H1 (cell line): Measurements from ENCODE around the gene NPY5R. TPM values are rescaled to one million over a fixed set of nuclear protein-coding genes. Genes with fewer than 3 reads are reported as not detected.

Experiments used
- ASH2L ChIP-seq: fragments of 200-600, 300-600 bp; sonication (generic); IDR thresholded peaks from one replicate; pipeline ENCODE4 v1.7.1; 2017; ENCODE audit warnings: low read length
- EZH2 ChIP-seq: fragments of 200-600 bp; sonication (generic); IDR thresholded peaks from 2 replicates; pipeline ENCODE4 v1.7.1; 2012; ENCODE audit warnings: low read depth, mild to moderate bottlenecking, moderate library complexity, low read length, inconsistent platforms; ENCODE audit not compliant: severe bottlenecking
- HDAC2 ChIP-seq, 2 experiments: fragments of 300-600 bp in 1 of 2; sonication (generic) in 1 of 2; IDR thresholded peaks; 2 replicates each; pipeline ENCODE4 v1.6.1; 2011 to 2012; ENCODE audit warnings: low read depth in 2 of 2, low read length in 2 of 2, mild to moderate bottlenecking in 2 of 2, moderate library complexity in 2 of 2, borderline replicate concordance in 1 of 2, inconsistent platforms in 1 of 2
- RAD21 ChIP-seq, 2 experiments: IDR thresholded peaks in 1 of 2; conservative IDR thresholded peaks in 1 of 2; 2 replicates each; pipeline ENCODE4 v1.6.1; 2011; ENCODE audit warnings: low read depth in 2 of 2, low read length in 2 of 2, improper control_type of control experiment in 1 of 2, inconsistent platforms in 1 of 2, mild to moderate bottlenecking in 1 of 2, moderate library complexity in 1 of 2
- RNF2 ChIP-seq: fragments of 200-900, 300-1000 bp; sonication (generic); IDR thresholded peaks from 2 replicates; pipeline ENCODE4 v1.7.1; 2016; ENCODE audit warnings: borderline replicate concordance, low read depth, mild to moderate bottlenecking, antibody characterized with exemption, low read length; ENCODE audit not compliant: poor library complexity, severe bottlenecking; ENCODE audit errors: missing control alignments
- SP1 ChIP-seq: IDR thresholded peaks from 2 replicates; pipeline ENCODE4 v1.6.1; 2011; ENCODE audit warnings: low read depth, low read length
- SUZ12 ChIP-seq: fragments of 200-600 bp; sonication (generic); IDR thresholded peaks from 2 replicates; pipeline ENCODE4 v1.6.1; 2012; ENCODE audit warnings: mild to moderate bottlenecking, inconsistent platforms, low read length, moderate library complexity, mixed read lengths
- TBP ChIP-seq: IDR thresholded peaks from 2 replicates; pipeline ENCODE4 v1.6.1; 2011; ENCODE audit warnings: low read depth, low read length, improper control_type of control experiment
- polyA plus RNA-seq, 7 experiments: library from polyadenylated mRNA; depleted of rRNA in 3 of 7; stranded (reverse) in 5 of 7; unstranded in 2 of 7; fragments of >200 nt in 5 of 7; fragments of 200-250 nt in 2 of 7; gene quantifications; 1 replicate in 5 of 7; 2 replicates in 1 of 7; 4 replicates in 1 of 7; pipeline versions ENCODE4 v1.2.1 to v1.2.3, GENCODE V29; 2011 to 2013; ENCODE audit warnings: missing spikeins in 2 of 7, mixed read lengths in 2 of 7
- total RNA-seq: library from RNA; stranded (reverse); fragmentation: NEBNext Ultra II Directional; extraction: Animal tissue kit (Norgen Biotek cat#: 25700); gene quantifications from 2 replicates; pipeline ENCODE4 v1.2.1, GENCODE V29; 2021
- TF ChIP-seq, protein P1 (sequence below): IDR thresholded peaks from 2 replicates; pipeline ENCODE4 v1.6.1; 2012; ENCODE audit warnings: low read length, inconsistent platforms
- TF ChIP-seq, protein P2 (sequence below): IDR thresholded peaks from 2 replicates; pipeline ENCODE4 v1.6.1; 2012; ENCODE audit warnings: inconsistent platforms
- TF ChIP-seq, protein P3 (sequence below): IDR thresholded peaks from 2 replicates; pipeline ENCODE4 v1.6.1; 2012; ENCODE audit warnings: inconsistent platforms

Gene NPY5R
- total and polyA plus RNA-seq, 2 of the 8 experiments (the other 6 are each of a cell fraction or from before 2014, with no cell fraction given), result 1.5 to 1.9 TPM

DNA sequence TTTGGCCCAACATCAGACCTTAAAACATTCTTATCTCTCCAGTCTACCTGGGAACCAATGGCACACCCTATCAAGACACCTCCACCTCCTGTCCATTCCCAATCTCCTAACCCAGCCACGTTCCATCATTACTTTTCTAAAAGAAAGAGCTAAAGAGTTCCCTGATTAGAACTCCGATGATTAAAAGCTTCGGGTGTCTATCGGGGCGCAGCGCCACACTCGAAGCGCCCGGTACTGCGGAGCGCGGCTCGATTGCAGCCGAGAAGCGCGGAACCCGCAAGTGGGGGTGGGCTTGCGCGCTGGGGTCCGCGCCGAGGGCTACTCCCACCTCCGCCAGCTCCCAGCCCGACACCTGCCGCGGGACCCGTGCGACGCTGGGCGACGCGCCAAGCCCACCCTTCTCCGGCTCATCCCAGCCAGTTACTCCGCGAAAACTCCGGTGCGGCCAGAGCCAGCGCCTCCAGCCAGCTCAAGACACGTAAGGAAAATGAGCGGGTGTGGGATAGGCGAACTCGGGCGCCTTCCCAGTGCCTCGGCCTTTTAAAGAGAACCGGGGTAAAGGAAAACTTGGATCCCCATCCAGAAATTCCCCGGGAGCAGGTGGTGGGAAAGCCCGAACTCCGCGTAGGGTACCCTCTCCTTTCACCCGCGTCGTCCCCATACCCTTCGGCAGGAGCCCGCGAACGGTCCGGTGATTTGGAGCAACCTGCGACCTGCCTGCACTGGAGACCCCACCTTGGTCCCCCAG, 11.9 kb upstream of the NPY5R start (continued):
- TF ChIP-seq HDAC2 (IDR thresholded peaks at IDR 0.05; ENCODE audit: borderline replicate concordance in 1 of 2, low read depth in 2 of 2, low read length in 2 of 2) (0 out of 4 replicates have a peak, but pooled peaks of 1 of the 2 experiments have one; percentile 31), SP1 (no peak), RNF2 (peak; percentile 52), ASH2L (peak; percentile 44), EZH2 (peak; percentile 62), TBP (peak; percentile 48; the same call in 1 of the 2 replicates), SUZ12 (peak; percentile 72), RAD21 (IDR thresholded peaks at IDR 0.05 in 1 of 2, conservative IDR thresholded peaks at IDR 0.05 in 1 of 2; ENCODE audit: low read depth in 2 of 2, low read length in 2 of 2) (peak; percentile 28 to 31; a peak in 3 of 4 replicates)
- TF ChIP-seq, protein P1, sequence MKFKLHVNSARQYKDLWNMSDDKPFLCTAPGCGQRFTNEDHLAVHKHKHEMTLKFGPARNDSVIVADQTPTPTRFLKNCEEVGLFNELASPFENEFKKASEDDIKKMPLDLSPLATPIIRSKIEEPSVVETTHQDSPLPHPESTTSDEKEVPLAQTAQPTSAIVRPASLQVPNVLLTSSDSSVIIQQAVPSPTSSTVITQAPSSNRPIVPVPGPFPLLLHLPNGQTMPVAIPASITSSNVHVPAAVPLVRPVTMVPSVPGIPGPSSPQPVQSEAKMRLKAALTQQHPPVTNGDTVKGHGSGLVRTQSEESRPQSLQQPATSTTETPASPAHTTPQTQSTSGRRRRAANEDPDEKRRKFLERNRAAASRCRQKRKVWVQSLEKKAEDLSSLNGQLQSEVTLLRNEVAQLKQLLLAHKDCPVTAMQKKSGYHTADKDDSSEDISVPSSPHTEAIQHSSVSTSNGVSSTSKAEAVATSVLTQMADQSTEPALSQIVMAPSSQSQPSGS, result no peak
- TF ChIP-seq, protein P2, sequence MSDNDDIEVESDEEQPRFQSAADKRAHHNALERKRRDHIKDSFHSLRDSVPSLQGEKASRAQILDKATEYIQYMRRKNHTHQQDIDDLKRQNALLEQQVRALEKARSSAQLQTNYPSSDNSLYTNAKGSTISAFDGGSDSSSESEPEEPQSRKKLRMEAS, result peak; percentile 79
- TF ChIP-seq, protein P3, sequence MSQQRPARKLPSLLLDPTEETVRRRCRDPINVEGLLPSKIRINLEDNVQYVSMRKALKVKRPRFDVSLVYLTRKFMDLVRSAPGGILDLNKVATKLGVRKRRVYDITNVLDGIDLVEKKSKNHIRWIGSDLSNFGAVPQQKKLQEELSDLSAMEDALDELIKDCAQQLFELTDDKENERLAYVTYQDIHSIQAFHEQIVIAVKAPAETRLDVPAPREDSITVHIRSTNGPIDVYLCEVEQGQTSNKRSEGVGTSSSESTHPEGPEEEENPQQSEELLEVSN, result peak; percentile 81
